HepG2 (cell line): ENCODE results near the gene HLA-G. TPM values are rescaled to one million over a fixed set of nuclear protein-coding genes. Genes with fewer than 3 reads are reported as not detected.

Experiments
- ATF5 ChIP-seq: sonication (generic); formaldehyde crosslinking; IDR thresholded peaks from 2 replicates; pipeline ENCODE4 v1.4.0; 2020; ENCODE audit warnings: mild to moderate bottlenecking, low read depth, missing genetic modification reagents
- CC2D1A ChIP-seq: sonication (generic); formaldehyde crosslinking; IDR thresholded peaks from 2 replicates; pipeline ENCODE4 v1.8.1; 2023; ENCODE audit warnings: mild to moderate bottlenecking, missing genetic modification reagents
- GPBP1L1 ChIP-seq: sonication (generic); formaldehyde crosslinking; IDR thresholded peaks from 2 replicates; pipeline ENCODE4 v1.5.0; 2020; ENCODE audit warnings: mild to moderate bottlenecking, missing genetic modification reagents
- HIC2 ChIP-seq: sonication (generic); formaldehyde crosslinking; IDR thresholded peaks from 2 replicates; pipeline ENCODE4 v1.9.0; 2022; ENCODE audit warnings: low read depth, missing genetic modification reagents
- HMG20A ChIP-seq: IDR thresholded peaks from 2 replicates; pipeline ENCODE4 v1.6.1; 2016; ENCODE audit warnings: borderline replicate concordance
- HOXA5 ChIP-seq: sonication (generic); formaldehyde crosslinking; IDR thresholded peaks from 2 replicates; pipeline ENCODE4 v1.4.0; 2020; ENCODE audit warnings: missing genetic modification reagents
- IRF9 ChIP-seq: sonication (generic); formaldehyde crosslinking; IDR thresholded peaks from 2 replicates; pipeline ENCODE4 v1.8.0; 2022; ENCODE audit warnings: missing genetic modification reagents, mild to moderate bottlenecking, borderline replicate concordance
- NFE2 ChIP-seq: sonication (generic); formaldehyde crosslinking; IDR thresholded peaks from 2 replicates; pipeline ENCODE4 v1.4.0; 2020; ENCODE audit warnings: missing genetic modification reagents
- PITX1 ChIP-seq: sonication (generic); formaldehyde crosslinking; IDR thresholded peaks from 2 replicates; pipeline ENCODE4 v1.5.1; 2020; ENCODE audit warnings: mild to moderate bottlenecking, missing genetic modification reagents
- PRDM15 ChIP-seq: sonication (generic); formaldehyde crosslinking; IDR thresholded peaks from 2 replicates; pipeline ENCODE4 v1.4.0; 2020; ENCODE audit warnings: missing genetic modification reagents
- RFXANK ChIP-seq: IDR thresholded peaks from 2 replicates; pipeline ENCODE4 v1.6.1; 2016
- RORA ChIP-seq: sonication (generic); formaldehyde crosslinking; IDR thresholded peaks from 2 replicates; pipeline ENCODE4 v1.5.0; 2020; ENCODE audit warnings: mild to moderate bottlenecking, missing genetic modification reagents, moderate library complexity
- XRCC5 ChIP-seq: fragments of 200-400 bp; formaldehyde crosslinking; optimal IDR thresholded peaks from 2 replicates; pipeline ENCODE3; 2017; ENCODE audit warnings: mild to moderate bottlenecking, low read length
- YEATS4 ChIP-seq: sonication (generic); formaldehyde crosslinking; IDR thresholded peaks from 2 replicates; pipeline ENCODE4 v1.4.0; 2020; ENCODE audit warnings: missing genetic modification reagents, borderline replicate concordance
- ZNF138 ChIP-seq: sonication (generic); formaldehyde crosslinking; IDR thresholded peaks from 2 replicates; pipeline ENCODE4 v1.5.0; 2020; ENCODE audit warnings: mild to moderate bottlenecking, low read depth, missing genetic modification reagents
- ZNF180 ChIP-seq: sonication (generic); formaldehyde crosslinking; IDR thresholded peaks from 2 replicates; pipeline ENCODE4 v1.4.0; 2020; ENCODE audit warnings: low read depth, missing genetic modification reagents, borderline replicate concordance
- ZNF670 ChIP-seq: sonication (generic); formaldehyde crosslinking; IDR thresholded peaks from 2 replicates; pipeline ENCODE4 v1.8.0; 2022; ENCODE audit warnings: mild to moderate bottlenecking, missing genetic modification reagents, borderline replicate concordance
- ZNF761 ChIP-seq: sonication (generic); formaldehyde crosslinking; conservative IDR thresholded peaks from 2 replicates; pipeline ENCODE4 v1.4.0; 2020; ENCODE audit warnings: mild to moderate bottlenecking, missing genetic modification reagents
- ZNF83 ChIP-seq: sonication (generic); formaldehyde crosslinking; IDR thresholded peaks from 2 replicates; pipeline ENCODE4 v1.4.0; 2020; ENCODE audit warnings: missing genetic modification reagents, mild to moderate bottlenecking, borderline replicate concordance
- polyA plus RNA-seq, 8 experiments: library from polyadenylated mRNA; depleted of rRNA in 3 of 8; stranded (reverse) in 7 of 8; unstranded in 1 of 8; fragments of >200 nt; fragmentation: Illumina TruSeq in 4 of 8; extraction: Trizol in 4 of 8; gene quantifications; 2 replicates each; pipeline versions ENCODE4 v1.2.1 to v1.2.3, GENCODE V29; 2011 to 2016; ENCODE audit warnings: low read depth in 4 of 8, missing spikeins in 1 of 8, mixed read lengths in 1 of 8; ENCODE audit not compliant: insufficient read depth in 1 of 8
- total RNA-seq, 5 experiments: library from RNA; depleted of rRNA; stranded (reverse); fragments of >200 nt; fragmentation: Illumina TruSeq; extraction: Trizol; gene quantifications; 2 replicates each; pipeline ENCODE4 v1.2.3, GENCODE V29; 2016; ENCODE audit warnings: low read depth in 1 of 5

The HLA-G gene
- total and polyA plus RNA-seq, 2 of the 13 experiments (the other 11 are each of a cell fraction or from before 2014, with no cell fraction given) = 0.29 to 0.30 TPM

GRCh38 chr6:29847871-29848630 is 20.4 kb downstream of the HLA-G start (continued):
- 0 out of 2 replicates have a peak, but pooled peaks have one; percentile 49 for TF ChIP-seq IRF9 (CRISPR knock-in tag)
- no peak for TF ChIP-seq ZNF180
- no peak for TF ChIP-seq HMG20A
- peak; percentile 77; the same call in 1 of the 2 replicates for TF ChIP-seq CC2D1A (CRISPR knock-in tag)
- no peak for TF ChIP-seq ZNF670 (CRISPR knock-in tag)
- no peak for TF ChIP-seq RORA
- TF ChIP-seq HIC2 = no peak
- peak; percentile 26 for TF ChIP-seq XRCC5
- TF ChIP-seq GPBP1L1 (CRISPR knock-in tag) = no peak
- TF ChIP-seq YEATS4 = no peak
- TF ChIP-seq ATF5 (CRISPR knock-in tag) = 0 out of 2 replicates have a peak, but pooled peaks have one; percentile 7
- no peak for TF ChIP-seq ZNF138
- peak; percentile 57; the same call in 1 of the 2 replicates for TF ChIP-seq HOXA5 (CRISPR knock-in tag)
- no peak for TF ChIP-seq ZNF83 (CRISPR knock-in tag)
- no peak for TF ChIP-seq NFE2
- TF ChIP-seq ZNF761 = no peak
- TF ChIP-seq PITX1 (CRISPR knock-in tag) = no peak
- no peak for TF ChIP-seq PRDM15
- no peak for TF ChIP-seq RFXANK (CRISPR knock-in tag)
